Adrenal gland (tissue), 5 donors: ENCODE measurements around the gene PLD4.

Experiments
- CTCF ChIP-seq, 6 experiments: fragments of 450-650 bp in 4 of 6; fragments of 200-600 bp in 2 of 6; sonication (generic) in 1 of 6; IDR thresholded peaks; 1 replicate in 5 of 6; 2 replicates in 1 of 6; pipeline versions ENCODE4 v1.5.1 to v1.8.0; 2016 to 2021; ENCODE audit warnings: antibody characterized with exemption in 6 of 6, mild to moderate bottlenecking in 2 of 6, moderate library complexity in 1 of 6
- POLR2A ChIP-seq, 2 donors: fragments of 450-650 bp; IDR thresholded peaks; one replicate each; pipeline ENCODE4 v1.6.1; 2017; ENCODE audit warnings: antibody characterized with exemption in 2 of 2, mild to moderate bottlenecking in 2 of 2, moderate library complexity in 1 of 2
- donor health status: DM: no; HTN: no; CAD: no.

- no peak for TF ChIP-seq POLR2A (IDR thresholded peaks at IDR 0.05)
- TF ChIP-seq CTCF (IDR thresholded peaks at IDR 0.05), result no peak
These were observed 51.0 kb downstream of the PLD4 start for GRCh38 chr14:104975481-104976197.
